H1 (cell line): ENCODE results near the gene PPP1CC. TPM values are rescaled to one million over a fixed set of nuclear protein-coding genes. Genes with fewer than 3 reads are reported as not detected.
A peak's percentile ranks its signal among the peaks of the same experiment; 100 is the strongest.

Source experiments
- ASH2L ChIP-seq: fragments of 200-600, 300-600 bp; sonication (generic); IDR thresholded peaks from one replicate; pipeline ENCODE4 v1.7.1; 2017; ENCODE audit warnings: low read length
- BACH1 ChIP-seq: IDR thresholded peaks from 2 replicates; pipeline ENCODE4 v1.6.1; 2012; ENCODE audit warnings: low read length, improper control_type of control experiment
- BRCA1 ChIP-seq: IDR thresholded peaks from 2 replicates; pipeline ENCODE4 v1.6.1; 2012; ENCODE audit warnings: low read depth, low read length, improper control_type of control experiment
- CBX5 ChIP-seq: fragments of 300-800, 300-1000 bp; sonication (generic); IDR thresholded peaks from 2 replicates; pipeline ENCODE4 v1.7.1; 2016; ENCODE audit warnings: antibody characterized with exemption, low read length, low read depth
- CEBPB ChIP-seq: IDR thresholded peaks from 2 replicates; pipeline ENCODE4 v1.6.1; 2012; ENCODE audit warnings: low read depth, low read length
- CREB1 ChIP-seq: IDR thresholded peaks from 2 replicates; pipeline ENCODE4 v1.6.1; 2012; ENCODE audit warnings: inconsistent platforms
- CTBP2 ChIP-seq: IDR thresholded peaks from 2 replicates; pipeline ENCODE4 v1.7.0; 2011; ENCODE audit warnings: borderline replicate concordance, mild to moderate bottlenecking, moderate library complexity, mixed read lengths, low read length; ENCODE audit not compliant: insufficient read depth, insufficient read length
- FOSL1 ChIP-seq: IDR thresholded peaks from 2 replicates; pipeline ENCODE4 v1.6.1; 2011; ENCODE audit warnings: mild to moderate bottlenecking, low read depth, low read length, moderate library complexity; ENCODE audit not compliant: insufficient read depth
- GABPA ChIP-seq: IDR thresholded peaks from 2 replicates; pipeline ENCODE4 v1.6.1; 2011; ENCODE audit warnings: mild to moderate bottlenecking, low read length, moderate library complexity, borderline replicate concordance; ENCODE audit not compliant: insufficient read depth
- GTF2F1 ChIP-seq: IDR thresholded peaks from 2 replicates; pipeline ENCODE4 v1.6.1; 2012; ENCODE audit warnings: low read depth, low read length, improper control_type of control experiment, borderline replicate concordance
- HDAC2 ChIP-seq, 2 experiments: fragments of 300-600 bp in 1 of 2; sonication (generic) in 1 of 2; IDR thresholded peaks; 2 replicates each; pipeline ENCODE4 v1.6.1; 2011 to 2012; ENCODE audit warnings: low read depth in 2 of 2, low read length in 2 of 2, mild to moderate bottlenecking in 2 of 2, moderate library complexity in 2 of 2, borderline replicate concordance in 1 of 2, inconsistent platforms in 1 of 2
- JUN ChIP-seq: IDR thresholded peaks from 2 replicates; pipeline ENCODE4 v1.6.1; 2011; ENCODE audit warnings: low read depth, mild to moderate bottlenecking, improper control_type of control experiment, low read length
- JUND ChIP-seq: IDR thresholded peaks from 2 replicates; pipeline ENCODE4 v1.6.1; 2011; ENCODE audit warnings: mild to moderate bottlenecking, improper control_type of control experiment, low read length
- KDM1A ChIP-seq: fragments of 200-600, 300-600 bp; sonication (generic); IDR thresholded peaks from 2 replicates; pipeline ENCODE4 v1.7.1; 2016; ENCODE audit warnings: mild to moderate bottlenecking, low read length, borderline replicate concordance
- NRF1 ChIP-seq: IDR thresholded peaks from 2 replicates; pipeline ENCODE4 v1.6.1; 2011; ENCODE audit warnings: mild to moderate bottlenecking, low read depth, low read length, improper control_type of control experiment
- PHF8 ChIP-seq: fragments of 200-600 bp; sonication (generic); conservative IDR thresholded peaks from 2 replicates; pipeline ENCODE4 v1.7.1; 2012; ENCODE audit warnings: low read depth, mild to moderate bottlenecking, inconsistent platforms, low read length, moderate library complexity
- POLR2A ChIP-seq, 2 experiments: IDR thresholded peaks; 1 replicate in 1 of 2; 2 replicates in 1 of 2; pipeline ENCODE4 v1.6.1; 2011; ENCODE audit warnings: low read depth in 2 of 2, low read length in 2 of 2, mild to moderate bottlenecking in 2 of 2; ENCODE audit errors: control extremely low read depth in 1 of 2
- POLR2AphosphoS5 ChIP-seq: IDR thresholded peaks from 2 replicates; pipeline ENCODE4 v1.6.1; 2011; ENCODE audit warnings: low read depth, low read length
- RXRA ChIP-seq: IDR thresholded peaks from 2 replicates; pipeline ENCODE4 v1.6.1; 2011; ENCODE audit warnings: low read depth, mild to moderate bottlenecking, low read length, moderate library complexity; ENCODE audit not compliant: insufficient read depth
- SIN3A ChIP-seq, 2 experiments: IDR thresholded peaks in 1 of 2; conservative IDR thresholded peaks in 1 of 2; 2 replicates each; pipeline ENCODE4 v1.6.1; 2011 to 2012; ENCODE audit warnings: low read length in 2 of 2, improper control_type of control experiment in 1 of 2, low read depth in 1 of 2, mild to moderate bottlenecking in 1 of 2
- SP1 ChIP-seq: IDR thresholded peaks from 2 replicates; pipeline ENCODE4 v1.6.1; 2011; ENCODE audit warnings: low read depth, low read length
- SUZ12 ChIP-seq: fragments of 200-600 bp; sonication (generic); IDR thresholded peaks from 2 replicates; pipeline ENCODE4 v1.6.1; 2012; ENCODE audit warnings: mild to moderate bottlenecking, inconsistent platforms, low read length, moderate library complexity, mixed read lengths
- TAF1 ChIP-seq: IDR thresholded peaks from 2 replicates; pipeline ENCODE4 v1.6.1; 2011; ENCODE audit warnings: mild to moderate bottlenecking, low read depth, low read length
- polyA plus RNA-seq, 7 experiments: library from polyadenylated mRNA; depleted of rRNA in 3 of 7; stranded (reverse) in 5 of 7; unstranded in 2 of 7; fragments of >200 nt in 5 of 7; fragments of 200-250 nt in 2 of 7; gene quantifications; 1 replicate in 5 of 7; 2 replicates in 1 of 7; 4 replicates in 1 of 7; pipeline versions ENCODE4 v1.2.1 to v1.2.3, GENCODE V29; 2011 to 2013; ENCODE audit warnings: missing spikeins in 2 of 7, mixed read lengths in 2 of 7
- total RNA-seq: library from RNA; stranded (reverse); fragmentation: NEBNext Ultra II Directional; extraction: Animal tissue kit (Norgen Biotek cat#: 25700); gene quantifications from 2 replicates; pipeline ENCODE4 v1.2.1, GENCODE V29; 2021
- TF ChIP-seq, protein P1 (sequence below): IDR thresholded peaks from 2 replicates; pipeline ENCODE4 v1.6.1; 2011; ENCODE audit warnings: low read length, improper control_type of control experiment

Gene PPP1CC
- total and polyA plus RNA-seq, 2 of the 8 experiments (the other 6 are each of a cell fraction or from before 2014, with no cell fraction given), result 193 to 350 TPM

DNA sequence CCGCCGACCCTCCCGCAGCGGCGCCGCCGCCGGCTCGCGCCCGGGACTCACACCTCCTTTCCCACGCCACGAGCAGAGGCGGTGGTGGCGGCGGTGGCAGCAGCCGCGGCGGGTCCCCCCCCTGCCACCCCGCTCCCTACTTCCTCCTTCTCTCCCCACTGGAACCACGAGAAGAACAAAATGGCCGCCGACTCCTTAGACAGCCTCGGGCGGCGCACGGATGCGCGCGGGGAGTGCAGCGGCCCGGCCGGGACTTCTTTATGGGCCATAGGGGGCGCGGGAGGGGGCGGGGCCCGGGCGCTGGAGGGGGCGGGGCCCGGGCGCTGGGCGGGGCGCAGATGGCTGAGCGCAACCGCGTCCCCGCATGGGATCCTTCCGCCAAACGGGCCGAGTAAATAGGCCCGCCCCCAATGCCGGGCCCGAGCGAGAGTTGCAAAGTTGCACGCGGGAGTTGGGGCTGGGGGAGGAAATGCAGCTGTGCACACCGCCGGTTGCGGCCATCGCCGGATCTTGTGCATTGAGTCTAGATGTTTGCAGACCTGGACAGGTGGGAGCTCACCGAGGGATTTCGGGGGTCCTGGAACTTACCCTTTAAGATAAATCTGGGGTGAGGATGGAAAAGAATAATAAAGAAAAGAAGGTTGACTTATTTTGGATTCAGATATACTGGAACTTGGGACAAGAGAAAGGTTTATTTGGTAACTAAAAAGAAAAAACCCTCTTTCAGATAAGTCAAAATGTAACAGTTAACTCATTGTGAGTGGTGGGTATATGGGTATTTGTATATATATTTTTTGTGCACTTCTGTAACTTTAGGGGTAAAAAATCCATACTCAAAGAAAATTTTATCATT lies at the start of gene PPP1CC (continued):
- TF ChIP-seq POLR2AphosphoS5 (peak; percentile 82), BACH1 (no peak), BRCA1 (peak; percentile 80), TAF1 (peak; percentile 94), KDM1A (no peak), JUND (peak; percentile 42; the same call in 1 of the 2 replicates), CEBPB (peak; percentile 29; the same call in 1 of the 2 replicates), FOSL1 (no peak), GABPA (no peak), SIN3A (conservative IDR thresholded peaks at IDR 0.05 in 1 of 2, IDR thresholded peaks at IDR 0.05 in 1 of 2; ENCODE audit: low read depth in 1 of 2, low read length in 2 of 2) (peak in 1 of 2 experiments; percentile 75; a peak in 2 of 4 replicates), NRF1 (no peak), SUZ12 (no peak), PHF8 (peak; percentile 85), POLR2A (IDR thresholded peaks at IDR 0.05; ENCODE audit: control extremely low read depth in 1 of 2, low read depth in 2 of 2, low read length in 2 of 2) (peak; percentile 77 to 85), HDAC2 (IDR thresholded peaks at IDR 0.05; ENCODE audit: borderline replicate concordance in 1 of 2, low read depth in 2 of 2, low read length in 2 of 2) (no peak), ASH2L (peak; percentile 51), CREB1 (peak; percentile 77; the same call in 1 of the 2 replicates), RXRA (no peak), JUN (no peak), GTF2F1 (no peak; the same call in 1 of the 2 replicates), CBX5 (no peak), SP1 (peak; percentile 73; the same call in 1 of the 2 replicates), CTBP2 (no peak)
- TF ChIP-seq, protein P1, sequence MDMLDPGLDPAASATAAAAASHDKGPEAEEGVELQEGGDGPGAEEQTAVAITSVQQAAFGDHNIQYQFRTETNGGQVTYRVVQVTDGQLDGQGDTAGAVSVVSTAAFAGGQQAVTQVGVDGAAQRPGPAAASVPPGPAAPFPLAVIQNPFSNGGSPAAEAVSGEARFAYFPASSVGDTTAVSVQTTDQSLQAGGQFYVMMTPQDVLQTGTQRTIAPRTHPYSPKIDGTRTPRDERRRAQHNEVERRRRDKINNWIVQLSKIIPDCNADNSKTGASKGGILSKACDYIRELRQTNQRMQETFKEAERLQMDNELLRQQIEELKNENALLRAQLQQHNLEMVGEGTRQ, result no peak
